ENCODE data around the gene PAK5.

The PAK5 gene

GRCh38 chr20:9809271-9809670 lies 29.6 kb downstream of the PAK5 start:
- no peak for DNase-seq
- Histone ChIP-seq H3K27me3 (peaks cover 15% of the 10 kb centered on the region), H3K9me3 (no peaks in the 10 kb centered on the region), H3K36me3 (no peaks in the 10 kb centered on the region), H3K4me3 (ENCODE audit: low read depth, low read length) (no peak overlapping the region), H3K4me1 (no peaks in the 10 kb centered on the region)
- no peak for TF ChIP-seq CTCF (IDR thresholded peaks at IDR 0.05; ENCODE audit: low read depth, low read length)

DNA sequence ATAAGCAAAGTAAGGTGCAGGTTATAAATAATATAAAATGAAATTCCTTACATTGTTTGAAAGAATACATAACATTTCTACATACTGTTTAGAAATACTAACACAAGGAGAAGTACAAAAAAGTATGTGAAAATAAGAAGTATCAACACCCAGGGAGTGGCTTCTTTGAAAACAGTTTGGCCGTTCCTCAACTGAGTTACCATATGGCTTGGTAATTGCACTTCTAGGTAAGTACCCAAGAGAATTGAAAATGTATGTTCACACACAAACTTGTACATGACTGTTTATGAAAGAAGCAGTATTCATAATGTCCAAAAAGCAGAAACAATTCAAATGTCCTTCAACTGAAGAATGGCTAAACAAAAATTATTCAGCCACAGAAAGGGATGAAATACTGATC lies 30.7 kb downstream of the PAK5 start:
- H3K27me3 ChIP-seq = peaks cover 17% of the 10 kb centered on the region
- no peaks in the 10 kb centered on the region for H3K36me3 ChIP-seq
- no peak for DNase-seq
- no peaks in the 10 kb centered on the region for H3K9me3 ChIP-seq
- no peaks in the 10 kb centered on the region for H3K4me1 ChIP-seq
- no peak for TF ChIP-seq CTCF (IDR thresholded peaks at IDR 0.05; ENCODE audit: low read depth, low read length)
- H3K4me3 ChIP-seq (ENCODE audit: low read depth, low read length) = no peak overlapping the region

DNA sequence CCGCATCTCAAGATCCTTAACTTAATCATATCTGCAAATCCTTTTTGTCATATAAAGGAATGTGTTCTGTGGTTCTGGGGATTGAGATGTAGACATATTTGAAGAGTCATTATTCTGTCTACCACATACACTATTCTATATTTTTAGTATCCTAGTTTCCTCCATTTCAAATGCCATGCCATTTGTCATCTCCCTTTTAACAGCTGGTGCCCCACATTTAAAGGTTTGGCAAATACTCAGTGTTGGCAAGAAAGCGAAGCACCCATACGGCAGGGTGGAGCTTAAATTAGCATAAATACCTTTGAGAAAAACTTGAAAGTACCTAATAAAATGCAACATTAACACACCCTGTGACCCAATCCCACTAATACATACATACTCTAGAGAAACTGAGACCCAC lies 31.7 kb downstream of the PAK5 start:
- no peaks in the 10 kb centered on the region for H3K4me1 ChIP-seq
- TF ChIP-seq CTCF (IDR thresholded peaks at IDR 0.05; ENCODE audit: low read depth, low read length) = no peak
- H3K36me3 ChIP-seq = no peaks in the 10 kb centered on the region
- peaks cover 22% of the 10 kb centered on the region for H3K27me3 ChIP-seq
- H3K9me3 ChIP-seq = no peaks in the 10 kb centered on the region
- DNase-seq = no peak
- no peak overlapping the region for H3K4me3 ChIP-seq (ENCODE audit: low read depth, low read length)

GRCh38 chr20:9800421-9800820 lies 38.5 kb downstream of the PAK5 start:
- no peaks in the 10 kb centered on the region for H3K36me3 ChIP-seq
- DNase-seq = no peak
- H3K27me3 ChIP-seq = peaks cover 6% of the 10 kb centered on the region; the same call in 1 of the 2 replicates
- no peaks in the 10 kb centered on the region for H3K9me3 ChIP-seq
- TF ChIP-seq CTCF (IDR thresholded peaks at IDR 0.05; ENCODE audit: low read depth, low read length) = no peak
- no peak overlapping the region for H3K4me3 ChIP-seq (ENCODE audit: low read depth, low read length)
- H3K4me1 ChIP-seq = no peaks in the 10 kb centered on the region

DNA sequence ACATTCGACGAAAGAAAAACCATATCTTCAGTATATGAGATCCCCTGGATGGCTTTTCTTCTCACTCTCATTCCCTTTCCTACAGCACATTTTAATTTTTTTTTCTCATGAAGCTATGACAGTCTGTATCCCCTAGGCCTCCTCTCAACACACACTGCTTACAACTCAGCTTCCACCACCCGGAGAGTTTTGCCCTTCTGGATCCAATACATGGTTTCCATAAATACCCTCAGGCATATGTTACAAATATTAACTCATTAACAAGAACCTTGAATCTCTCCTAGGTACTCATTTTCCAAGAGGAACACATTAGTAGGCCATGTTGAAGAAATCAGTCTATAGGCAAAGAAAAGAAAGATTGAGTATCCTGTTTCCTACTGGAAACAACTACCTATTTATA lies 44.0 kb downstream of the PAK5 start:
- Histone ChIP-seq H3K4me3 (ENCODE audit: low read depth, low read length) (no peak overlapping the region), H3K36me3 (no peaks in the 10 kb centered on the region), H3K4me1 (no peaks in the 10 kb centered on the region), H3K27me3 (no peaks in the 10 kb centered on the region), H3K9me3 (no peaks in the 10 kb centered on the region)
- no peak for DNase-seq
- no peak for TF ChIP-seq CTCF (IDR thresholded peaks at IDR 0.05; ENCODE audit: low read depth, low read length)

DNA sequence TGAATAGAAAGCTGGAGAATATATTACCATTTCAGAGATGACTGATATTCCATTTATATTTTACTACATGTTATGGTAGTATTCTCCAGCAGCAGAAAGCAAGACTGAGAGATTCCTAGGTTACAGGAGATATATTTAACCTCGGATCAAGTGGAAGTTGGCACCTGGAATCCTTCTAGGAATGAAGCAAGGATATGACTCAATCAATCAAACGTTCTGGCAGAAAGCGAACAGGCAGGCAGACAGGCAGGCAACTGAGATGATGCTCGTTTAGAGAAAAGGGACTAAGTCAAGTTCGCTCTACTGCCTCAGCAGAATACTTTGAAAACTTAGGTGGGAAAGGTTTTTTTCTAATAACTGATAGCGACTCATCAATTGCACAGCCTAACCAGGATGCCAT lies 46.2 kb downstream of the PAK5 start:
- H3K4me1 ChIP-seq = no peaks in the 10 kb centered on the region
- no peaks in the 10 kb centered on the region for H3K27me3 ChIP-seq
- no peak overlapping the region for H3K4me3 ChIP-seq (ENCODE audit: low read depth, low read length)
- no peaks in the 10 kb centered on the region for H3K36me3 ChIP-seq
- H3K9me3 ChIP-seq = no peaks in the 10 kb centered on the region
- no peak for TF ChIP-seq CTCF (IDR thresholded peaks at IDR 0.05; ENCODE audit: low read depth, low read length)
- DNase-seq = no peak
